GM21723 (cell line): ENCODE measurements around the gene UBE2F.

Source experiments
- ATAC-seq: cut with Tn5 transposase; IDR thresholded peaks from one replicate; pipeline ENCODE4 v1.9.1; 2021; ENCODE audit warnings: mild to moderate bottlenecking, moderate library complexity; ENCODE audit not compliant: unreplicated experiment

The UBE2F gene

DNA sequence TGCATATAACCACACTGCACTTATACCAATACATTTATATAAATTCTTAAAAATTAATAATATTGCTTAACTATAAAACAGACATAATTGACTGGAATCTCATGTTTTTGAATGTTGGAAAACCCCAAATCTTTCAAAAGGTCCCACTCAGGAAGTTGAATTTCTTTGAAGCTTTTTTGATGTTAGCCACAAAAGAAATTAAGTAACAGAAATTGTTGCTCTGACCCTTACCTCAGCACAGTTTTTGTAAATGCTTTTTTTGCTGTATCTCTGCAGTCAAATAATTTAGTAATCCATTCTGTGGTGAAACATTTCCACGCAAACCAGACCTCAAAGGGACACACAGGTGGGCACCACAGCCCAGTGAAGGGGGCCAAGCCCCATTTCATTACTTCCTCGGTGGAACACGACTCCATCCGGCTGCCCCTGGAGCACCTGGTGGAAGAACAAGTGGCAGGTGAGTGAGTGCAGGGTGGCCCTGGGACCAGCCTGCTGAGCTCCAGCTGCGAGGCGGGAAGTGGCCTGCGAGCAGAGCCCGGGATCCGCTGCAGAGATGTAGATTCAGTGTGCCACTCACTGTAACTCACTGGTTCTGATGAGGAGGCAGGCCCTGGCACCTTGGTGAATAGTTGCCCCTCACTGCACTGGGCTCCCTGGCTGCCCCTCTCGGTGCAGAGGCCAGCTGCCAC is 102.4 kb downstream of the UBE2F start:
- no peak for ATAC-seq

DNA sequence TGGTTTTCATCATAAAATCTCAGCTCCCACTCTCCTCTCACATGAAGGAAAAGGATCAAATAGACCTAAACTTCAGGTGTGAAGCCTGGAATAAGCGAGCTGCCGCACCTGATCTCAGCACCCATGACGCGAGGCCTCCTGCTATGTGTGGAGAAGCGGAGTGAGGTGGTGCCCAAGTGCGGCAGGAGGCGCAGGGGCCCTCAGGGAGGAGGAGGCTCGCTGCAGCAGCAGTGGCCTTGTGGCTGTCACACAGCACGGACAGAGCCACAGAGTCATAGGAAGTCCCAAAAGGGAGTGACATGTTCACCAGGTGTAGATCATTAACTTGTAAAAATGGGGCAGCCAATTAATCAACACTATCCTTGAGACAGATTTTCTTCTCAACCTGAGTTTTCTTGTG is 103.1 kb downstream of the UBE2F start:
- no peak for ATAC-seq

DNA sequence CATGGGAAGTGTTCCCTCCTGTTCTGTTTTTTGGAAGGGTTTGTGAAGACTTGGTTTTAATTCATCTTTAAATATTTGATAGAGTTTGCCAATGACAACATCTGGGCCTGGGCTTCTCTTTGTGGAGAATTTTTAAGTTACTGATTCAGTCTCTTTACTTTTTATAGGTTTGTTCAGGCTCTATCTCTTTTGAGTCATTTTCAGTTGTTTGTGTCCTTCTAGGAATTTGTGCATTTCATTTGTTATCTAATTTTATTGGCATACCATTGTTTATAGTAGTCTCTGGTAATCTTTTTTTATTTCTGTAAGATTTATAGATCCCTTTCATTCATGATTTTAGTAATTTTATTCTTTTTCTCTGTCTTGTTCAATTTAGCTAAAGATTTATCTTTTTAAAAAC is 108.6 kb downstream of the UBE2F start:
- no peak for ATAC-seq

DNA sequence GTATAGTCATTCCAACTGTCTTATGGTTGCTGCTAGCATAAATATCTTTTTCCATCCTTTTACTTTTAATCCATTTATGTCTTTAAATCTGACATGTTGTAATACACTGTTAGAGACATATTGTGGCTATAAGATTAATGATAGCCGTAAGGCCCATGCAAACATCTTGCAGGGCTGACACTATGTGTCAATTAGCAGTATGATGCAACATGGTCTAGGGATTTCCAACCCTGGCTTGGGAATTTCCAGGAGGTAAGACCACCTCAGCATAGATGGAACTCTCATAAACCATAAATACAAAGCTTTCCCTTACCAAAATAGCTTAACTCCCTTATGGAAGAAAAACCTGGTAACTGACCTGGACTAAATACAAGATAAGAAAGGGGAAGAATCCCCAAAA is 110.5 kb downstream of the UBE2F start:
- no peak for ATAC-seq

DNA sequence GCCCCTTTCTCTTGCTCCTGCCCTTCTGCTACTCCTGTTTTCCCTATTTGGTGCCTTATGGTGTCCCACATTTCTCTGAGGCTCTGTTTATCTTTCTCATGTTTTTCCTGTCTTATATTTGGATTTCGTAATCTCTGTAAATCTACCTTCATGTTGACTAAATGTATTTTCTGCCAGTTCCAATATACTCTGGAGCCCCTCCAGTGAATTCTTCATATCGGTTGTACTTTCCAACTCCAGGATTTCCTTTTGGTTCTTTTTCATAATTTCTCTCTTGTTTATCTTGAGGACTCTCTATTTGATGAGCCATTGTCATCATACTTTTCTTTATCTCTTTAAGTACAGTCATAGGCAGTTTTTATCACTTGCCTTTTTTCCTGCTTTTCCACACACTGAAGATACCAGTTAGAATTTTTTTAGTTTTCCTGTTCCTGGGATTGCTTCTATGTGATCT is 113.1 kb downstream of the UBE2F start:
- ATAC-seq: no peak

DNA sequence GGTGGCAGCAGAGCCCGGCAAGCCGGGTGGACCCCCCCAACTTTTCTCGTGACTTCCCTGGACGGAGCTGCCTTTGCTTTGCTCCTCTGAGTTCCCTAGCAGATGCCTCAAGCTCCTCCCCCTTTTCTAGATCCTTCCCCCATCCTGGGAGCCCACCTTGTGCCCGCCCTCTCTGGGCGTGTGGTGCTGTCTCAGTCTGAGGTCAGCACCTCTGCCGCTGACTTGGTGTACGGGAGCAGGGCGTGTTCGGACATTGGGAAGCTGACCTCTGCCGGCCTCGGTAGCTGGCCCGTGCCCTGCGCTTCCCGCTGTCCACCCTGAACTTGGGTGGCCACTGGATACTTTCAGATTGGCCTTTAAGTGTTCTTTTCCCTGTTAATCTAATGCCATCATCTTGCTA is 113.7 kb downstream of the UBE2F start:
- no peak for ATAC-seq

DNA sequence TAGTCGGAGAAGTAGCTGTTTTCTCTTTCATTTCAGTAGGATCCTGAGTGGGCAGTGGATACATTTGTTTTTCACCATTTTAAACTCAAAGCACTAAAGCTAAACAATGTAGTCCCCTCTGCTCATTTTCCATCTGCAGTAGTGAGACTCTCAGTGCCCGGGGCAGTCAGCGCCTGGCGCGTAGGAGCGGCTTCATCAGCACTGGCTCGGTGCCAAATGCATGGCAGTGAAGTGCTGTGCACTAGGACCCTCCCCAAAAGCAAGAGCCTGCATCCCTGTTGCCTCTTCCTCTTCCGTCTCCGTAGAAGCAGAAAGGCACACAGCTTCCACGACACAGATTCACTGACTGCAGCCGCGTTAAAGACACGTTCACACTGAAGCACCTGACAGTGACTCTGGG is 114.3 kb downstream of the UBE2F start:
- ATAC-seq: no peak

DNA sequence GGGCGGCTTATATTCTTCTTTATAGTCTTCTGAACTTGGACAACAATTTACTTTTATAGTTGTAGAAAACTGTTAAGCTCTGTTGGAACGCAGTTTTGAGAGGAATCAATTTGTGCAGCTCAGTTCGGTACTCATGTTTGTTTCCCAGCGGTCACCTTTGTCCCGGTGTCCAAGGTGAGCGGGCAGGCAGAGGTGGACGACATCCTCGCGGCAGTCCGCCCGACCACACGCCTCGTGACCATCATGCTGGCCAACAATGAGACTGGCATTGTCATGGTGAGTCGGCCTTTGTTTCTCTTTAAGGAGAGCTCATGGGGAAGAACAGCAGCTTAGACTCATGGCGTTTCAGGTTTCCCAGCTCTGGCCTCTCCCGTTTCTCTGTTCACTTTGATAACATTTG is 114.7 kb downstream of the UBE2F start:
- ATAC-seq: no peak

DNA sequence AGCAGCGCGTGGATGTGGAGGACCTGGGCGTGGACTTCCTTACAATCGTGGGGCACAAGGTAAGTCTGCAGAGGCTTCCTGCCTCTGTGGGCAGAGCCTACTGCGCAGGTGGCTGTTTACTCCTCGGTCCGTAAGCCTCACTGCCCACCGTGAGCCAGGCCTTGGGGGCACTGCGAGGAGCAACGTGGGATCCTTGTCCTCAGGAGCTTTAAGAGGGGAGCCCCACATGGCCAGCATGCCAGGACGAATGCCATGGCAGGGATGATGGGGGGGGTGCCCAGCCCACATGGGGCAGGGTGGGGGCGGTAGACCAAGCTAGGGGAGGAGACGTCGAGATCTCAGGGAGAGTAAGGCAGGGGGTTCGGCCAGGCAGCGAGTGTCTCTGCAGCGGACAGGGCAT is 115.3 kb downstream of the UBE2F start:
- no peak for ATAC-seq

DNA sequence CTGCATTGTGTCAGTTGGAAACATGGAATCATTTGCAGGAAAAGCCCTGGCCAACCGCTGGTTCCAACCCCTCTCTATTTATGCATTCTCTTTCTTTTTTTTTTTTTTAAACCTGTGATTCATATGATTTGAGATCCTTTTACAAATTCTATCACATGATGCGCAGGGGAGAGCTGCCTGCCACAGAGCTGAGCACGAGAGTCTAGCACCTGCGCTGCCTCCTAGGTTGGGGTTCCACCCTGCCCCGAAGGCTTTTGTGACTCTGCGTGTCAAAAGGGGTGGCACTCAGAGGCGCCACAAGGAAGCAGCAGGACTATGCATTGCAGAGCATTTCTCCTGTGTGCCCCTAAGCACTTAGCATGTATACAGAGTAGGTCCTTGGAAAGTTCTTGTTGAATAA is 116.0 kb downstream of the UBE2F start:
- ATAC-seq: no peak

DNA sequence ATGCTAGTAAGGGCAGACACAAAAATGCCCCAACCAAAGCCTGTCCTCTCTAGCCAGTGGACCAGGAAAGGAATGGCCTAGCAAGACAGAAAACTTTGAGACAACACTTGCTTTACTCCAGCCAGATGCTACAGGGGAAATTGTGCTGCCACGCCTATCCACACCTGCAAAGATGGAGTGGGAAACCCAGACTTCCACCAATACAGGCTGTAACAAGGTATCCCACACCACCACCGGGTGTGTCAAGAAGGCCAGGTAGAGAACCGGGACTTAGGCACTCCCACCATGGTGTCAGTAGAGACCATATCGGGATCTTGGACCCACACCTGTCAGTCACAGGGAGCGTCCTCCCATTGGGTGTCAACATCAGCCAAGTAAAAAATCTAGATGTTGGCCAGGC is 117.1 kb downstream of the UBE2F start:
- ATAC-seq: no peak

DNA sequence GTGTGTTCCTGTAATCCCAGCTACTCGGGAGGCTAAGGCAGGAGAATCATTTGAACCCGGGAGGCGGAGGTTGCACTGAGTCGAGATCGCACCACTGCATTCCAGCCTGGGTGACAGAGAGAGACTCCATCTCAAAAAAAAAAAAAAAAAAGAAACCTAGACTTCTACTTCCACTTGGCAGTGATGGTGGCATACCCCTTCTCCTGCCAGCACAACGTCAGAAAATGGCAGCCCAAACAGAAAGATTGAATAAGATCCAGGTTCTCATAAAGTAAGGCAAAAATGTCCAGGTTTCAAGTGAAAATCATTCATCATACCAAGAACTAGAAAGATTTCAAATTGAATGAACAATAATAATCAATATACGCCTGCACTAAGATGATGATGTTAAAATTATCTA is 117.9 kb downstream of the UBE2F start:
- ATAC-seq: no peak

DNA sequence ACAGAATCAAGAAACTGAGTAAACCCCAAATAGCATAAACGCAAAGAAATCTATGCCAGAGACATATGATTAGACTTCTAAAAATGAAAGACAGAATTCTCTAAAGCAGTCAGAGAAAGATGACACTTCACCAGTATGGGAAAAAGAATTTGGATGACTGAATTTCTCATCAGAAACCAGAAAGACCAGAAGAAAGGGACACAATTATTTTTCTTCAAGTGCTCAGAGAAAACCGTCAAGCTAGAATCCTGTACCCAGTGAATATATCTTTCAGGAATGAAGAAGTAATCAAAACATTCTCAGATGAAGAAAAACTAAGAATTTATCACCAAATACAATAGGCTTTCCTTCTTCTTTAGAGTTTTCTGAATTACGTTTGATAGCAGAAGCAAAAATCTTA is 119.1 kb downstream of the UBE2F start:
- ATAC-seq: no peak

DNA sequence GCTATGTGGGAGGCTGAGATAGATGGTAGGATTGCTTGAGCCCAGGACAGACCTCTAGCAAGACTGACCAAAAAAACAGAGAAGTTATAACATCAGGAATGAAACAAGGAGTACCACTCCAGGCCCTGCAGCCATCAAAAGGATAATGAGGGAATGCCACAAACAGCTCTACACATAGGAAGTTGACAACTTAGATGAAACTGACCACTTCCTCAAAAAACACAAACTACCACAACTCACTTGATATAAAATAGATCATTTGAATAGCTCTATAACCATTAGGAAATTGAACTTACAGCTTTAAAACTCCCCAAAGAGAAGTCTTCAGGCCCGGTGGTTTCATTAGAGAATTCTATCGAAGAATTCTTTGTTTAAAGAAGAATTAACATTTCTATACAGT is 120.4 kb downstream of the UBE2F start:
- no peak for ATAC-seq

DNA sequence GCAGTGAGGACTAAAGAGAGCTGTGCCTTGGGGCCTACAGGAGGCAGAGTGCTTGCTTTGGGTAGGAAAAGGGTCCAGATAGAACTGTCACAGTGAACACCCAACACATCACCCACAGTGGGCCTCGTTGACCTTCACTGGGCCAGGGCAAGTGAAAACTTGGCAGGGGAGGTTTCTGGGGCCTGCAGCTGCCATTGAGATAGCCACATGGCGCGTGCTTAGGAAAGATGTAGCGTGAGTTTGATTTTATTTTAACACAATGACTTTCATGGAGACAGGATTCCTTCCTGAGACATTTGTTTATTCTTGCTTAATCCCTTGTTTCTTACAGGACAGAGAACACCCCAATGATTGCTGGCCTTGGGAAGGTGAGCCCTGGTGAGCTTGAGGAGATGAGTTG is 124.1 kb downstream of the UBE2F start:
- ATAC-seq: no peak

DNA sequence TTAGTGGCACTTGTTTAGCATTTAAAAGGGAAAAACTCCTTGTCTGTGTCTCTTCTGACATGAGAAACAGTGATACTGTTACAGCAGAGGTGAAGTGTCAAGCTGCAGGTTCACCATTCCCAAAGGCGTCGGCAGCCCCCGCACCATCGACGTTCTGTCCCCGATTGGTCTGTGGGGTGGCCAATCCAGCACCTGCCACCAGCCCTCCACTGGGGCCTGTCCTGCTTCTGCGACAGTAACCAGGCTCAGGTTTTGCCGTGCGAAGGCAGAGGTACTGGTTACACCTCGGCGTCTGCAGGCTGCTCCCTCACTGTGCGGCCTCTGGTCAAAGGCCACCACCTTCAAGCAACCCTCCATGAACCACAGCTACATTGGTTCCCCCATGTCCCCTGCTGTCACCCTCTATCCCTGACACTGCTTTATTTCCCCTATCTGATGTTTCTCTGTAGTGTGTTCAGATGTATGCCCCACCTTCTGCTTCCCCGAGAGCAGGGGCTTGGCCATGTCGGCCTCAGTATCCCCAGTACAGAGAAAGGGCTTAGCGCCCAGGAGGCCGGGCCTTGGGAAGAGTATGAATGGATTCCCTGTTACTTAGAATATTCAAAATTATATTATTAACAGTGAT is 124.7 kb downstream of the UBE2F start:
- no peak for ATAC-seq
